Gastroesophageal sphincter (tissue), 3 donors: Measurements from ENCODE around the gene COTL1.

Source experiments
- POLR2A ChIP-seq, 2 donors: fragments of 450-650 bp; IDR thresholded peaks; one replicate each; pipeline ENCODE4 v1.6.1; 2017; ENCODE audit warnings: antibody characterized with exemption in 2 of 2, mild to moderate bottlenecking in 2 of 2, moderate library complexity in 1 of 2
- POLR2AphosphoS5 ChIP-seq: sonication (generic); formaldehyde crosslinking; IDR thresholded peaks from one replicate; pipeline ENCODE4 v1.6.1; 2017; ENCODE audit warnings: antibody characterized with exemption
- TF ChIP-seq, protein P1 (sequence below), 4 experiments: fragments of 200-600 bp in 2 of 4; fragments of 450-650 bp in 2 of 4; sonication (generic) in 1 of 4; IDR thresholded peaks; one replicate each; pipeline ENCODE4 v1.5.1; 2017 to 2019; ENCODE audit warnings: antibody characterized with exemption in 4 of 4, mild to moderate bottlenecking in 2 of 4, moderate library complexity in 2 of 4

DNA sequence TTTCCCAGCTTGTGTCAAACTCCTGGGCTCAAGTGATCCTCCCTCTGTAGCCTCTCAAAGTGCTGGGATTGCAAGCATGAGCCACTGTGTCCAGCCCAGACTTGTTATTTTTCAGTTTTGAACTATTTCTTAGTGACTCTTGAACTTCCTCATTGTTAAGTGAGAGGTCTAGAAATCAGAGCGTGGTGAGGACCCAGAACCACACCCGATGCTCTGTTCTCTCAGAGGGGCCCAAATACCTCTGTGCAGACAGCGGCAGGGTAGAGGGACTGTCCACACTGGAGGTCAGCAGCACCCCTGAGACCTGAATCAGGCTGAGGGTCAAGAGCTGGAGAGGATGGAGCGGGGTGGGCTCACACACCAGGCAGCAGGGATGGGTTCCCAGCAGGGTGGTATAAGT, 65.7 kb downstream of the COTL1 start:
- TF ChIP-seq, protein P1, sequence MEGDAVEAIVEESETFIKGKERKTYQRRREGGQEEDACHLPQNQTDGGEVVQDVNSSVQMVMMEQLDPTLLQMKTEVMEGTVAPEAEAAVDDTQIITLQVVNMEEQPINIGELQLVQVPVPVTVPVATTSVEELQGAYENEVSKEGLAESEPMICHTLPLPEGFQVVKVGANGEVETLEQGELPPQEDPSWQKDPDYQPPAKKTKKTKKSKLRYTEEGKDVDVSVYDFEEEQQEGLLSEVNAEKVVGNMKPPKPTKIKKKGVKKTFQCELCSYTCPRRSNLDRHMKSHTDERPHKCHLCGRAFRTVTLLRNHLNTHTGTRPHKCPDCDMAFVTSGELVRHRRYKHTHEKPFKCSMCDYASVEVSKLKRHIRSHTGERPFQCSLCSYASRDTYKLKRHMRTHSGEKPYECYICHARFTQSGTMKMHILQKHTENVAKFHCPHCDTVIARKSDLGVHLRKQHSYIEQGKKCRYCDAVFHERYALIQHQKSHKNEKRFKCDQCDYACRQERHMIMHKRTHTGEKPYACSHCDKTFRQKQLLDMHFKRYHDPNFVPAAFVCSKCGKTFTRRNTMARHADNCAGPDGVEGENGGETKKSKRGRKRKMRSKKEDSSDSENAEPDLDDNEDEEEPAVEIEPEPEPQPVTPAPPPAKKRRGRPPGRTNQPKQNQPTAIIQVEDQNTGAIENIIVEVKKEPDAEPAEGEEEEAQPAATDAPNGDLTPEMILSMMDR (IDR thresholded peaks at IDR 0.05), result no peak
- no peak for TF ChIP-seq POLR2A (IDR thresholded peaks at IDR 0.05)
- TF ChIP-seq POLR2AphosphoS5, result no peak
